Keratinocyte (primary cell): ENCODE measurements around the gene SPPL2B. TPM values are rescaled to one million over a fixed set of nuclear protein-coding genes. Genes with fewer than 3 reads are reported as not detected.

Source experiments
- DNase-seq: peaks from one replicate; pipeline ENCODE4 v3.0.0-alpha.2; 2011; ENCODE audit warnings: low read depth, missing footprints, low spot score
- FAIRE-seq: peaks from 2 replicates; lab custom pipeline; 2011; peaks lifted over from hg19 to GRCh38; lab: Jason Lieb, UNC
- H2AFZ ChIP-seq: 2 replicates; pipeline ENCODE4 v1.6.0; 2012; ENCODE audit warnings: low read length, control low read depth, inconsistent platforms; ENCODE audit not compliant: control insufficient read depth
- H3K27ac ChIP-seq: 2 replicates; pipeline ENCODE4 v1.5.1; 2011; ENCODE audit warnings: low read length; ENCODE audit not compliant: control insufficient read depth, insufficient read depth
- H3K27me3 ChIP-seq: 3 replicates; pipeline ENCODE4 v1.6.0; 2011; ENCODE audit warnings: low read length; ENCODE audit not compliant: control insufficient read depth, insufficient read depth; ENCODE audit errors: extremely low read depth
- H3K36me3 ChIP-seq, 2 experiments: 2 replicates in 1 of 2; 3 replicates in 1 of 2; pipeline ENCODE4 v1.5.1; 2011; ENCODE audit warnings: low read length in 2 of 2, mild to moderate bottlenecking in 1 of 2; ENCODE audit not compliant: control insufficient read depth in 2 of 2, insufficient read depth in 2 of 2; ENCODE audit errors: extremely low read depth in 1 of 2
- H3K4me1 ChIP-seq: 3 replicates; pipeline ENCODE4 v1.5.1; 2011; ENCODE audit warnings: low read length; ENCODE audit not compliant: control insufficient read depth, insufficient read depth; ENCODE audit errors: extremely low read depth
- H3K4me2 ChIP-seq: 3 replicates; pipeline ENCODE4 v1.6.0; 2011; ENCODE audit warnings: low read depth, low read length; ENCODE audit not compliant: control insufficient read depth, insufficient read depth; ENCODE audit errors: extremely low read depth
- H3K4me3 ChIP-seq, 3 experiments: fragments of 200-600 bp in 1 of 3; sonication (generic) in 1 of 3; 2 replicates in 2 of 3; 3 replicates in 1 of 3; pipeline ENCODE4 v1.5.1; 2011 to 2016; ENCODE audit warnings: low read length in 3 of 3, mild to moderate bottlenecking in 3 of 3, control low read depth in 2 of 3, inconsistent platforms in 1 of 3, low read depth in 1 of 3, mixed read lengths in 1 of 3, mixed run types in 1 of 3, moderate library complexity in 1 of 3; ENCODE audit not compliant: control insufficient read depth in 2 of 3, insufficient read depth in 2 of 3; ENCODE audit errors: extremely low read depth in 1 of 3
- H3K79me2 ChIP-seq: 2 replicates; pipeline ENCODE4 v1.6.0; 2012; ENCODE audit warnings: low read length; ENCODE audit not compliant: control insufficient read depth, insufficient read depth
- H3K9ac ChIP-seq: 3 replicates; pipeline ENCODE4 v1.6.0; 2011; ENCODE audit warnings: low read length; ENCODE audit not compliant: control insufficient read depth, insufficient read depth; ENCODE audit errors: extremely low read depth
- H3K9me1 ChIP-seq: 3 replicates; pipeline ENCODE4 v1.6.0; 2011; ENCODE audit warnings: low read length; ENCODE audit not compliant: control insufficient read depth, insufficient read depth; ENCODE audit errors: extremely low read depth
- H3K9me3 ChIP-seq: 2 replicates; pipeline ENCODE4 v1.5.1; 2012; ENCODE audit warnings: low read depth, low read length; ENCODE audit not compliant: control insufficient read depth
- H4K20me1 ChIP-seq: 3 replicates; pipeline ENCODE4 v1.6.0; 2011; ENCODE audit warnings: low read length; ENCODE audit not compliant: control insufficient read depth, insufficient read depth; ENCODE audit errors: extremely low read depth
- EZH2 ChIP-seq: IDR thresholded peaks from one replicate; pipeline ENCODE4 v1.6.1; 2012; ENCODE audit warnings: inconsistent platforms, mild to moderate bottlenecking, low read length, moderate library complexity
- dilution Hi-C: fragments of 300-500 bp; cut with MboI; formaldehyde crosslinking; loops from one replicate; pipeline ENCODE4 v1.7.0; 2020; ENCODE audit warnings: low sequenced_read_pairs; ENCODE audit not compliant: extremely low pct_ligation_motif_present
- polyA plus RNA-seq, 5 experiments: library from polyadenylated mRNA; depleted of rRNA in 3 of 5; stranded (reverse) in 3 of 5; stranded (forward) in 1 of 5; unstranded in 1 of 5; fragments of >200 nt; gene quantifications; 1 replicate in 1 of 5; 2 replicates in 3 of 5; 3 replicates in 1 of 5; pipeline versions ENCODE4 v1.2.1 to v1.2.3, GENCODE V29; 2011 to 2012; ENCODE audit warnings: missing spikeins in 2 of 5, low read depth in 1 of 5, low replicate concordance in 1 of 5
- TF ChIP-seq, protein P1 (sequence below), 3 experiments: IDR thresholded peaks in 1 of 3; conservative IDR thresholded peaks in 1 of 3; optimal IDR thresholded peaks in 1 of 3; 2 replicates in 2 of 3; 3 replicates in 1 of 3; pipeline versions ENCODE3 to v1.5.1; 2011; ENCODE audit warnings: low read length in 3 of 3, mild to moderate bottlenecking in 3 of 3, moderate library complexity in 2 of 3, control low read depth in 1 of 3, inconsistent platforms in 1 of 3; ENCODE audit not compliant: insufficient read depth in 2 of 3; ENCODE audit errors: extremely low read depth in 1 of 3

The SPPL2B gene
- polyA plus RNA-seq, 1 donor (not counting 4 experiments of a cell fraction or from before 2014, with no cell fraction given) = 9.3 TPM

DNA sequence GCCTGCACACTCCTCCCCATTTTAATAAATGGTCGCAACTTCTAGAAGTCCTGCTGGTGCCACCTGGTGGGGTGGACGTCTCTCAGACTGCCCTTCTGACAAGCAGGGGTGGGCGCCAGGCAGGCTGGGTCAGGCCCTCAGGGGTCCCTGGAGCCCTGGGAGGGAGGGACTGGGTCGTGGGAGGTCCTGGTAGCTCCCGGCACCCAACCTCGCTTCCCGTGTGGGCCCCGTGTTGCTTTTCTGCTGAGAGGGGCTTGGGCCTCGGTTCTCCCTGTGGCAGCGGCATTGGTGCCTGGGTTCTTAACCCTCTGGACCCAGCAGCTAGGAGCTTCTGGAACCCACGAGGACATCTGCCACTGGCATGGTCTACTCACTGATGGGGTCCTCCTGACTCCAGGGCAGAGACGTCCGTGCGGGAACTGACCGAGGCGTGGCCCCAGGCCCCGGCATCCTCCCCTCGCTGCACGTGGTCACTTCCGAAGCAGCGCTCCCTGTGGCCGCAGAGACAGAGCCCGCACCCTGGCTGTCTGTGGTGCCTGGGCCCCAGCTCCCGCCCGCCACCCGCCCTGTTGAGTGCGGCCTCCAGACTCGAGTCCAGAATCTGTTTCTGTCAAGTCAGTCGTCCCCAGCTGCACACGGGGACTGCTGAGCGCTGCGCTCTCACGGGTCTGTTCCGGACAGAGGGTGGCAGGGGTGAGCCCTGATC lies 25.6 kb downstream of the SPPL2B start:
- dilution Hi-C loops = no loop called here
- Histone ChIP-seq H3K9me3 (no peaks in the 10 kb centered on the region), H3K27ac (no peak overlapping the region), H3K27me3 (peaks cover 11% of the 10 kb centered on the region), H4K20me1 (peaks cover 3% of the 10 kb centered on the region), H2AFZ (no peak overlapping the region), H3K4me2 (no peak overlapping the region), H3K79me2 (no peaks in the 10 kb centered on the region), H3K4me3 (no peak overlapping the region), H3K36me3 (peaks cover 0 to 12% of the 10 kb centered on the region in 2 experiments), H3K4me1 (no peaks in the 10 kb centered on the region), H3K9me1 (no peaks in the 10 kb centered on the region), H3K9ac (no peak overlapping the region)
- FAIRE-seq (no peak), DNase-seq (no peak)
- TF ChIP-seq, protein P1, sequence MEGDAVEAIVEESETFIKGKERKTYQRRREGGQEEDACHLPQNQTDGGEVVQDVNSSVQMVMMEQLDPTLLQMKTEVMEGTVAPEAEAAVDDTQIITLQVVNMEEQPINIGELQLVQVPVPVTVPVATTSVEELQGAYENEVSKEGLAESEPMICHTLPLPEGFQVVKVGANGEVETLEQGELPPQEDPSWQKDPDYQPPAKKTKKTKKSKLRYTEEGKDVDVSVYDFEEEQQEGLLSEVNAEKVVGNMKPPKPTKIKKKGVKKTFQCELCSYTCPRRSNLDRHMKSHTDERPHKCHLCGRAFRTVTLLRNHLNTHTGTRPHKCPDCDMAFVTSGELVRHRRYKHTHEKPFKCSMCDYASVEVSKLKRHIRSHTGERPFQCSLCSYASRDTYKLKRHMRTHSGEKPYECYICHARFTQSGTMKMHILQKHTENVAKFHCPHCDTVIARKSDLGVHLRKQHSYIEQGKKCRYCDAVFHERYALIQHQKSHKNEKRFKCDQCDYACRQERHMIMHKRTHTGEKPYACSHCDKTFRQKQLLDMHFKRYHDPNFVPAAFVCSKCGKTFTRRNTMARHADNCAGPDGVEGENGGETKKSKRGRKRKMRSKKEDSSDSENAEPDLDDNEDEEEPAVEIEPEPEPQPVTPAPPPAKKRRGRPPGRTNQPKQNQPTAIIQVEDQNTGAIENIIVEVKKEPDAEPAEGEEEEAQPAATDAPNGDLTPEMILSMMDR (optimal IDR thresholded peaks at IDR 0.05 in 1 of 3, IDR thresholded peaks at IDR 0.05 in 1 of 3, conservative IDR thresholded peaks at IDR 0.05 in 1 of 3; ENCODE audit: extremely low read depth in 1 of 3, insufficient read depth in 2 of 3, low read length in 3 of 3) = no peak
- no peak for TF ChIP-seq EZH2

DNA sequence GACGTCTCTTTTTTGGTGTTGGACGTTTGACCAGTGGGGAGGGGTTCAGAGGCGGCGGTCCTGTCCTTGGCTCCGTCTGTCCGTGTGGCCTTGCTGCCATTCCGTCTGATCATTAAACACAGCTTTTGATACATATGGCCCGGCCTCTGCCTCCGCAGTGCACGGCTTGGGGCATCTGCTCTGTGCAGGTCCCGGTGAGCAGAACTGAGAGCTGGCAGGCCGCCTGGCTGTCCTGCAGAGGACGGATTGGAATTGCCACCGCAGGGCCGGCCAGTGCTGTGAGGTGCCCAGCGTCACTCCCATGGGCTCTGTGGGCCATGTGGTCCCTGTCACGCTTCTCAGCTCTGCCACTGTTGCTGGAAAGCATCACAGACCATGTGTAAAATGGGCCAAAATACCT lies 26.2 kb downstream of the SPPL2B start:
- Histone ChIP-seq H3K4me3 (no peak overlapping the region), H3K9me3 (no peaks in the 10 kb centered on the region), H4K20me1 (peaks cover 3% of the 10 kb centered on the region), H3K4me2 (no peak overlapping the region), H3K79me2 (no peaks in the 10 kb centered on the region), H3K27me3 (peaks cover 17% of the 10 kb centered on the region), H3K4me1 (no peaks in the 10 kb centered on the region), H3K36me3 (peaks cover 0 to 11% of the 10 kb centered on the region in 2 experiments), H3K9ac (no peak overlapping the region), H3K9me1 (no peaks in the 10 kb centered on the region), H3K27ac (no peak overlapping the region), H2AFZ (no peak overlapping the region)
- FAIRE-seq (no peak), DNase-seq (no peak)
- TF ChIP-seq, protein P1 (optimal IDR thresholded peaks at IDR 0.05 in 1 of 3, IDR thresholded peaks at IDR 0.05 in 1 of 3, conservative IDR thresholded peaks at IDR 0.05 in 1 of 3; ENCODE audit: extremely low read depth in 1 of 3, insufficient read depth in 2 of 3, low read length in 3 of 3) = no peak
- TF ChIP-seq EZH2 = no peak
- dilution Hi-C loops = no loop called here
